HG02798 (cell line): ENCODE results near the gene TRPC4.
A peak's percentile ranks its signal among the peaks of the same experiment; 100 is the strongest.

Experiments
- ATAC-seq: cut with Tn5 transposase; IDR thresholded peaks from one replicate; pipeline ENCODE4 v1.9.1; 2021; ENCODE audit warnings: mild to moderate bottlenecking; ENCODE audit not compliant: unreplicated experiment, poor library complexity

The TRPC4 gene

DNA sequence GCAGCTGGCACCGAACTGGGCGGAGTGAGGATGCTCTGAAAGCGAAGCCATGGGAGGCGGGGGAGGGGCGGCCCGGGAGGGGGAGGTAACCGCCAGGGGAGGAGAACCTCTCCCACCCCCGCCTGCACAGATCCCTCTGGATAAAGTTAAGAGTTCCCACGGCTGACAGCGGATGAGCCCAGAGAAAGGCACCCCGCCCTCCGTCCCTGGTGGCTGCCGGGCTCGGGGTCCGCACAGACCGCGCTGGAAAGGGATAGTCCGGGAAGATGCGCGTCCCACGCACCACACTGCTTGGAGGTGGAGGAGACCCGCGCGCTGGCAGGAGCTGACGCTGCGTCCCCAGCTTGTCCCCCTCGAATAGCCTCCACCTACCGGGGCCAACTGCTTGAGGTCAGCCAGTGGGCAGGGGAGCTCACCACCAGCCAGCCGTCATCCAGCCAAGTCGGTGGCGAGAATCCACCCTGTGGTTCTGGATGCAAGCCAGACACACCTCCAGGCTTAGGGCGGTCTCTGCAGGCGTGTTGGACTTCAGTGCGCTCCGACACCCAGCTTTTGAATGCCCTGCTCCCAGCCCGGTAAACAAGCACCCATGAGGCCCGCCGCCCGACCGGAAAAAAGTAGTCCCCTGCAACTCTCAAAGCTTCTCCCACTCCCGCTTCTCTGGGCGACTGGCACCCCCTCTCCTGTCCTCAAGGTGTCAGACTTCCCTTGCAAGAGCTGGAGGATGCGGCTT, at the start of gene TRPC4:
TRPC4 (minus strand) TSS at position 17 of the 733 bp plus-strand sequence. CDS start 86,439 bp downstream, outside the sequence.
- ATAC-seq: no peak

DNA sequence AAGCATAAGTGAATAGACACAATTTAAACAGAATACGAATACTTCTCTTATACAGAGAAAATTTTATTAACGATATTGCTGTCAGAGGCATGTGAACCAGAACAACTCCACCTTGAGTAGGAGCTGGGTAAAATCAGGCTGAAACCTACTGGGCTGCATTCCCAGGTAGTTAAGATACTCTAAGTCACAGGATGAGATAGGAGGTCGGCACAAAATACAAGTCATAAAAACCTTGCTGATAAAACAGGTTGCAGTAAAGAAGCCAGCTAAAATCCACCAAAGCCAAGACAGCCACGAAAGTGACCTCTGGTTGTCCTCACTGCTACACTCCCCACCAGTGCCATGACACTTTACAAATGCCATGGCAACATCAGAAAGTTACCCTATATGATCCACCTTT, 49.2 kb upstream of the TRPC4 start:
- no peak for ATAC-seq

GRCh38 chr13:37918116-37918714, 48.6 kb upstream of the TRPC4 start:
- ATAC-seq: no peak

- ATAC-seq: no peak
Measured at GRCh38 chr13:37914781-37915391, 45.3 kb upstream of the TRPC4 start.

- ATAC-seq: no peak
Measured at GRCh38 chr13:37910790-37911189, 41.2 kb upstream of the TRPC4 start.

GRCh38 chr13:37906880-37907279, 37.3 kb upstream of the TRPC4 start:
- no peak for ATAC-seq

DNA sequence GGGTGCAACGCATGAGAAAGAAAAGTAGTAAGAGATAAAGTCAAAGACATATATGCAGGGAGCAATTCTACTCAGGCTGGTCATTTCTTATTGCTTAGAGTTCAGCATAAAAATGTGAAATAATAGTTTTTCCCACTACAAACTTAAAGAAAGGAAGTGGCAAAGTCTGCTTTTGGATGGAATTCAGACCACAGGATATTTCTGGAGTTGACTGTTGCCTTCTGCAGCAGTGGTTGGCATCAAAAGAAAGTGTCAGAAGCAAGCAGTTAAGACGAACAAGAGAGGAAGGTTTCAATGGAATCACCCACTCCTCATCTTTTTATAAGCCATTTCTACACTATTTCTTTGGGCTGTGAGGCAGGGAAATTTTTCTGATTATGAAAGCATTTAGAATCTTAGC, 36.2 kb upstream of the TRPC4 start:
- no peak for ATAC-seq

GRCh38 chr13:37899753-37900152, 30.2 kb upstream of the TRPC4 start:
- no peak for ATAC-seq

- ATAC-seq: no peak
Measured at GRCh38 chr13:37893321-37893720, 23.7 kb upstream of the TRPC4 start.

DNA sequence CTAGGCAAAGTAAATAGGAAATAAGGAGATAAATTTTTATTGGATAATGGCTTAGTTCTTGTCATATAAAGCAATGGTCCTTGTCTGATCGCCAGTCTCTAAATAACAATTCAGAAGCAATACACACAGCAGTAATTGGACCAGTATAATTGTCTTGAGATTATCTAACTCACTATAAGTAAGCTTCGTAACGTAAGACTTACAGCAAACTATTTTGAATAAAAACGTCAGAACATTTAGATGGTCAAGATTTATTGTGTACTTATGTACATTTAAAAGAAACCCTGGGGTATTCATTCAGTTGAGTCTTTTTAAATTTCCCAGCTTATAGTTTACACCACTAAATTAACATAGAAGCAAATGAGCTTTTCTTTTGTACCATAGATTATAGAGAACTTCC, 20.2 kb upstream of the TRPC4 start:
- no peak for ATAC-seq

- ATAC-seq: peak; percentile 44
Measured at GRCh38 chr13:37889102-37889501, 19.5 kb upstream of the TRPC4 start.

- no peak for ATAC-seq
Measured at GRCh38 chr13:37886879-37887278, 17.3 kb upstream of the TRPC4 start.

- no peak for ATAC-seq
Measured at GRCh38 chr13:37884674-37885073, 15.1 kb upstream of the TRPC4 start.

DNA sequence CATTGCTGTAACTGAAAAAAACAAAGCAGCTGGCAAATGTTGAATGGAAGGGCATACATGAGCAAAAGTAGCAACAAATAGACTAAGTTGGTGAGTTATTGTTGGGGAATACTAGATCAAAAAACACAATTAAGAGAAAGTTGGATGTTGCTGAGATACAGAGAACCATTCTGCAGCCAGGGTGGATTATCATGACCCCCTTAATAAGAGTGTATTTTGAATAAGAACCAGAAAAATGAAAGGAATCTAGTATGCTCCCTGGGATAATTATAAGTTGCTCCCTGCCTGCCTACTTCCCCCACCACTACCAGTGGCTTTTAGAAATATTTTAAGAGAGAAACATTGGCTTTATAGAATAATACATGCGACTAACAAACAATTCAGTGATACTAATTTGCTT, 14.5 kb upstream of the TRPC4 start:
- ATAC-seq: no peak

GRCh38 chr13:37878921-37879320, 9.3 kb upstream of the TRPC4 start:
- no peak for ATAC-seq

GRCh38 chr13:37878496-37878895, 8.9 kb upstream of the TRPC4 start:
- ATAC-seq: no peak

- no peak for ATAC-seq
Measured at GRCh38 chr13:37870895-37871550, 1.5 kb upstream of the TRPC4 start.

DNA sequence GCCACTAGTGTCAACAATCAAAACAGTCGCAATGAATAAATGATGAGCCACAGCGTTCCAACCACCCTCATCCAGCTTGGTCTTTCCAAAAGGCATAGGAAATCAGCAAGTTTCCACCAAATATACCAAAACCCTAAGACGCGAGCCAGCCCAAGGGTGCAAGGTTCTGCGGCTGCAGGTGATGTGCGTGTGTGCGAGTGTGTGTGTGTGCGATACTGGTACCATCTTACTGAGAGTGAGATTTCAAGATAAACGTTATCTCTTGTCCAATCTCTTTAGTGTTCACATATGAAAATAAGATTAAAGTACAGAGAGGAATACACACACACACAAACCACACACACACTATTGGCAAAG, 895 bp upstream of the TRPC4 start:
- ATAC-seq: no peak

GRCh38 chr13:37869506-37869755, 141 bp downstream of the TRPC4 start:
- no peak for ATAC-seq

DNA sequence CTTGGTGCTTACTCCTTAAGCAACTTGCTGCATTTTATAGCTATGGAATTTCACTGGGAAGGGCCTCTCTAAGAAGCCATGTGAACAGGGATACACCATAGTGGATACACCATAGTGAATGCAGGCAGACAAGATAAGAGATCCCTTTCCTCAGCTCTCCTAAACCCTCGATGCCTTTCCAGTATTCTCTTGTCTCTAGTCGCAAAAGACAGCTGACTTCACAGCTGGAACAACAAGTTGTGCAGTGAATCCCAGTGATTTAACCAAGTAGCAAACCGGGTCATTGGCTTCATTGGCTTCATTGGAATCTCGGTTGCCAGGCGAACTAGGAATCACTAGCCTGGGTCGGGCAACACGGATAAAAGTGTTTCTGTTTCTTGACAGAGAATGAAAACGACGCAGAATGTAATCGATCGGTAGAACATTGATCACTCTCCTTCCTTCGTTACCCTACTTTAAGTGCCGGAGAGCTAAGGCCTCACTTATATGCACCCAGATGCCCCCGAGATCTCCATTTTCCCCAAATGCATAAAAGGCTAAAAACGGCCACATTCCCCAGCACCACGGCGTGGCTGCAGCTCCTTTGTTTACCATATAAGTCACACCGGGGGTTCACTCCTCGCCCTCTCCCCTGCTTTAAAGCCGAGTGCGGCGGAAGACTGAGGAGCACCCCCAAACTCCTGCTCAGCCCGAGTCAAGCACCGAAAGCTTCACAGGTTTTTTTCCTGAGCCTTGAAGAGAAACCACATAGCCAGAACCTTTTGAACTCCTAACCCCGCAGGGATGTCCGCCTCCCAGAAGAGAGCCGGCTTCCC, 674 bp downstream of the TRPC4 start:
- no peak for ATAC-seq

DNA sequence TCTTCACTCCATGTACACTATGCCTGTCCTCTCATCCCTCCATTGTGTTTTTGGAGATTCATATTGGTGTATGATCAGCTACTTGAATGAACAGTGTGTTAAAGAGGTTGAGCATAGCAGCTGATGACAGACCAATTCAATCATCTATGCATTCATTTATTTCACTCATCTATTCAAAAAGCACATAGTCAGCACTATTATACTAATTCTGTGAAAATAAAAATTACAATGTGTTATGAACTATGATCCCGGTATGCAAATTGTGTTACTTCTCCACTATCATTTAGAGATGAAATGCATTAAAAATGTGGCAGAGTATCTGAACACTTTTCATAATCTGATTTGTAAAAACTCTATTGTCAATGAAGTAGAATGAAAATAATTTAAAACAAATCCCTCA, 5.9 kb downstream of the TRPC4 start:
- ATAC-seq: no peak
